Right hindlimb (tissue), 1 donor: ENCODE measurements around the gene PYGB.

Experiments
- DNase-seq: peaks from one replicate; pipeline ENCODE4 v3.0.0-alpha.2; 2018

The PYGB gene

DNA sequence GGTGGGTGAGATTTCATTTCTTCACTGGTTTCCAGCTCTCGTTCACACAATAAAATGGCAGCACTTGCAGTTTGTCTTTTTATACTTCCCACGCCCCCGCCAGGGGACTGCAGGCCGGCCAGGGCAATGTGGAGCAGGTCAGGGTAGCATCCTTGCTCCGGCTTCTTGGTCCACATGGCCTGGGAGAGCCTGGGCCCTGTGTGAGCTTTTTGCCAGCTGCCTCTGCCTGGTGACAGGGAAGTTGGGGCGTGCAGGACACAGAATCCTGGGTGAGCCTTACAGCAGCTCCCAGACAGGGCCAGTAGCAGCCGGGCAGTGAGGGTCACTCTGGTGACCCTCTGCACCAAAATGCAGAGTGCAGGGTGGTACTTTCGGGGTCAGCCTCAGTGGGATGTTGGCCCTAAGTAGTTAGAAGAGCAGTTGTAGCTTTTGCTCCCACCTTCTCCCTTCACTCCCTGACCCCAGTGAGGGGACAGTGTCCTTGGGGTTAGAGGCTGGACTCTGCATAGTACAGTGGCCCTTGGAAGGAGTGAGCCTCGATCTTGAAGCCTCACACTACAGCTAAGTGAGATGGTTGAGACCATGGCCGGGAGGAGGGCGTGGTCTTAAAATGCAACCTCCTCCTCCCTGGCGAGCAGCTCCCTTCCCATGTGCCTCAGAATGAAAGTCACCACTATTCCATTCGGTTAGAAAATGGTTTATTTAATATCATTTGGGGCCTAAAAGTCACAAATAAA lies 23.8 kb downstream of the PYGB start:
- peak; percentile 3 for DNase-seq

DNA sequence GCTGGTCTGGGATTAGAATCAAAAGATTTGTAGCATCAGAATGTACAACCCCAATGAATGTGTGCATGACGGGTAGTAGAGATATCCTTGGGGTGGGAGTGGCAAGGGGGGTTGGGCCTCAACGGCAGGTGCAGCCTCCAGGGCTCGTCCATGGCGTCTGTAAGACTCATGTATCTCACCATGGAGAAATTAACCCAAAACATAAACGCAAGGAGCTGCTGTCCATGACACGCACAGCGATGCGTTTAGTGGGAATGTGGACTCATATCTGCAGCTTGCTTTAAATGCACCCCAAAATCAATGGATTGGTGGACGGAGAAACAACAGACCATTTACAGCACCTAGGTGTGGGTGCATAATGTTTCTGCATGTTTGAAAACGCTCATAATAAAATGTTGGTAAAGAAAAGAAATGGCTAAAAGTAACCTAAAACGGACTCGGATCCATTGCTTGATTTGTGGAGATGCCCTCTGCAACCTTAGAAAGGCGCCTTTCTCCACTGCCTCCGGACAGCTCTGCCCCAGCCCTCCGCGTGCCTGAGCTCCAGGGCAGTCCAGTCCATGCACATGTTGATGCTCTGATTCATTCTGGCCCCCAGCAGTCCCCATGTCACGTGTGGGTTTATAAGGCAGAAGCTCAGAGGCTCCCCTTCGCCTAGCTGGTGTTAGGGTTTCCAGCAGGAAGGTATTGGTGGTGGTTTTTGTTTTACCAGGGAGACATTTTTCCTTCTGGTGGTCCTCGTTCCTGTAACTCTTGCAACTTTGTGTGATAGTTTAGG lies 24.5 kb downstream of the PYGB start:
- DNase-seq = peak; percentile 3

DNA sequence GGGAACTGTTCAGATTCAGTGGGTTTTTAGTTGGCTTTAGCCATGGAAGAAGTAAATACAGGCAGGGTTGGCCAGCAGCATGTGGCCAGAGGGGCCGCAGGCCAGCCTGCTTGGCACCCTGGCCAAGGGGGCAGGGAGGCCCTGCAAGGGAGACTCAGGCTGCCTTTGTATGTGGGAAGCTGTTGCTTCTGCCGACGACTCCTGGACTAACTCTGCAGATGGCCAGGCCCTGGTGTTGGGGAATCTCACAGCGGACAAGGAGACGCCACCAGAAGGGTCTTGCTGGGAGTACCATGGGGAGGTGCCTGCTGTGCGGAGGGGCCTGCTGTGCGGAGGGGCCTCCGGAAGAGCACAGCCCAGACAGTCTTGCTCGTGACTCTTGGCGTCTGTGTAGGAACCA lies 25.2 kb downstream of the PYGB start:
- peak; percentile 15 for DNase-seq

GRCh38 chr20:25273541-25274358 lies 25.9 kb downstream of the PYGB start:
- DNase-seq = peak; percentile 1

DNA sequence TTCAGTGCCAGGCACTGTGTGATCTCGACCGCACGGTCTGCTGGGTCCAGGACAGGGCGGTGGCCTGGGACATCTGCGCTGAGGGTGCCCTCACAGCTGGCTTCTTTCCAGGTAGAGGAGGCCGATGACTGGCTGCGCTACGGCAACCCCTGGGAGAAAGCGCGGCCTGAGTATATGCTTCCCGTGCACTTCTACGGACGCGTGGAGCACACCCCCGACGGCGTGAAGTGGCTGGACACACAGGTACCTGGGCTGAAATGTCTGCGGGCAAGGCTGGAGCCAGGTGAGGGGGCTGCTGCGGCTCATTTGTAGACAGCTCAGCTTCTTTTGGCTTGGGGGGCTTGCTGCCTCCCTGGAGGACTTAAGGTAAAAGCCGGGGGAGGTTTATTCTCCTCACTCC lies 26.6 kb downstream of the PYGB start:
- DNase-seq = peak; percentile 8

GRCh38 chr20:25274891-25275812 lies 27.3 kb downstream of the PYGB start:
- DNase-seq = peak; percentile 6

- DNase-seq = peak; percentile 6
Observed at GRCh38 chr20:25275813-25276532, 28.1 kb downstream of the PYGB start.

- peak; percentile 17 for DNase-seq
Observed at GRCh38 chr20:25276533-25277050, 28.7 kb downstream of the PYGB start.

- DNase-seq = peak; percentile 8
Observed at GRCh38 chr20:25277051-25277801, 29.3 kb downstream of the PYGB start.

DNA sequence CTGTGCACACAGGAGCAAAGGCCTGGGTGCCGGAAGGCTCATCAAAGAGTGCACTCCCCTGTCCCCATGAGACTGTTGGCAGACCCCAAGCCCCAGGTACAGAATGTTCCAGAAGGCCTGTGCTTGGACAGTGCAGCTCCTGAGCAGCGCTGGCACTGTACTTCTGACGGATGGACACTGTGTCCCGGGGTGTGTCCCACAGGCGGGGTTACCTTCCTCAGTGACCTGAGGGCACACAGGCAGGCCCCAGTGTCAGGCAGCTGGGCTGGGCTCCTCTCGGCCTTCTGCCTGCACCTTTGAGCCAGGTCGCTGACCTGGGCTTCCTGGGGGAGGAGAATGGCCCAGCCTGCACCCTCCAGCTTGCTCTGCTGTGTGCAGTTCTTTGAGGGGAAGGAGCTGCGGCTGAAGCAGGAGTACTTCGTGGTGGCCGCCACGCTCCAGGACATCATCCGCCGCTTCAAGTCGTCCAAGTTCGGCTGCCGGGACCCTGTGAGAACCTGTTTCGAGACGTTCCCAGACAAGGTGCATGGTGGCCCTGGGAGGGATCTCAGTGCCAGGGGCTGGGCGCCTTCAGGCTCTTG lies 30.1 kb downstream of the PYGB start:
- peak; percentile 11 for DNase-seq

GRCh38 chr20:25278636-25279361 lies 30.9 kb downstream of the PYGB start:
- peak; percentile 9 for DNase-seq

DNA sequence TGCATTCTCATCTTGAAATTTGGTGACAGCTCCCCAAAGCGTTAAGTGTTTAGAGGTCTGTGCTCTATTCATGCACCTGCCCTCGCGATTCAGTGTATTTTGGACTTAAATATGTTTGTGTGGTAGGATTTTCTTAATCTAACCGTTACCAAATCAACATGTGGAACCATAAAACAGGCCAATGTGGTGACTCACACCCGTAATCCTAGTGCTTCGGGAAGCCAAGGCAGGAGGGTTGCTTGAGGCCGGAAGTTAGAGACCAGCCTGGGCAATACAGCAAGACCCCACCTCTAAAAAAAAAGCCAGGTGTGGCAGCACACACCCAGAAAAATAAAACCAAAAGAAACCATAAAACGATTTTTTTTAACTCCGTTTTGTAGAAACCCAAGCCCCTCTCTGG lies 31.5 kb downstream of the PYGB start:
- no peak for DNase-seq

DNA sequence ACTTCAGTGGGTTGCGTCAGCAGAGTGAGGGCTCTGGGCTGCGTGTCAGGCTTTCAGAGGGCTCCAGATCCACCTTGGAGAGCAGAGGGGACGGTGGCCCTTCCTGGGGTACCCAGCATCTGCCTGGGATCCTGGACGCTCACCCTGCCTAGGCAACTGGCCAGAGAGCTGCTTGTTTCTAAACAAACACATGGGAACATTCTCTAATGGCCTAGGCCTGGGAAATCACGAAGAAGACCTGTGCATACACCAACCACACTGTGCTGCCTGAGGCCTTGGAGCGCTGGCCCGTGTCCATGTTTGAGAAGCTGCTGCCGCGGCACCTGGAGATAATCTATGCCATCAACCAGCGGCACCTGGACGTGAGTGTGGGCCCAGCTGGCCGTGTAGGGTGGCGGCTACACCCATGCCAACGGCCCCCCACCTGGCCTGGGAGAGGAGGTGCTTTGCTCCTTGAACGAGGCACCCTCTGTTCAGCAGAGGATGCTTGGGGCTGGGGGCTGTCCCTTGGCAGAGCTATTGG lies 32.2 kb downstream of the PYGB start:
- DNase-seq = peak; percentile 12

GRCh38 chr20:25280574-25281535 lies 33.0 kb downstream of the PYGB start:
- DNase-seq = peak; percentile 7

- peak; percentile 44 for DNase-seq
Observed at GRCh38 chr20:25281541-25281991, 33.7 kb downstream of the PYGB start.

- peak; percentile 15 for DNase-seq
Observed at GRCh38 chr20:25282034-25282781, 34.3 kb downstream of the PYGB start.

DNA sequence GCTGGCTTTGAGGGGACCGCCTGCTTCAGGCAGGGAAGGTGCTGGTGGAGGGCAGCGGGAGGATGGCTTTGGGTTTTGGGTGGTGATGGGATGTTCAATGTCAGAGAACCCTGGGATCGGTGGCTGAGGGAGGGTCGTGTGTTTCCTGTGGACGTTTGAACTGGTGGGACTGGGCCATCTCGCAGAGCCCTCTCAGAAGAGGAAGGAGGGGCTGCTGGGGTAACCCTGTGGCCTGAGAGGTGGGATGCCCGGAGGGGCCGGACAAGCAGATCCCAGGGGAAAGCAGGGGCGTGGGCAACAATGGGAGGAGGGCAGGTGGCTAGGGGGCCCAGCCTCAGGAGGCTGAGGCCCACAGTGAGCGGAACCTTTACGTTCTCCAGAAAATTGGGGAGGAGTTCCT lies 34.9 kb downstream of the PYGB start:
- DNase-seq = peak; percentile 11
